A549 (cell line): ENCODE measurements around the gene PUM2. TPM values are rescaled to one million over a fixed set of nuclear protein-coding genes. Genes with fewer than 3 reads are reported as not detected.
A peak's percentile ranks its signal among the peaks of the same experiment; 100 is the strongest.
"Not testable (repeated sequence)": the region's sequence is repeated elsewhere in the genome, so short reads cannot be mapped to it uniquely, and the experiment has no call there.

ENCODE experiments used
- ATAC-seq, 2 experiments: fragments of 200-7000 bp in 1 of 2; fragments of >200 bp in 1 of 2; cut with Nextera tagmentation in 1 of 2; cut with Tn5 transposase in 1 of 2; 3 replicates each; pipeline versions ENCODE4 v1.8.0 to v1.9.1; 2018 to 2020; ENCODE audit warnings: mild to moderate bottlenecking in 1 of 2, moderate library complexity in 1 of 2
- CTCF ChIA-PET: fragments of 300-600 bp; sonication (Branson Sonifier 250); formaldehyde crosslinking; extraction: SDS; loops from one replicate; lab custom pipeline; 2021; ENCODE audit warnings: antibody characterized with exemption, inconsistent platforms; lab: Yijun Ruan, JAX
- POLR2A ChIA-PET: fragments of 350-600 bp; formaldehyde crosslinking; extraction: SDS; loops from one replicate; lab custom pipeline; 2021; ENCODE audit warnings: antibody characterized with exemption, inconsistent platforms; lab: Yijun Ruan, JAX
- DNase-seq, 2 experiments: peaks; one replicate each; pipeline versions ENCODE4 v3.0.0 to v3.0.0-alpha.2; 2011 to 2016; ENCODE audit warnings: low read depth in 1 of 2, low spot score in 1 of 2
- FAIRE-seq: peaks from 2 replicates; lab custom pipeline; 2011; peaks lifted over from hg19 to GRCh38; lab: Jason Lieb, UNC
- H3K27ac ChIP-seq, 2 experiments: fragments of >200 bp; sonication (Bioruptor Twin); formaldehyde crosslinking; 3 replicates each; pipeline ENCODE4 v1.5.1; 2016 to 2017
- H3K4me1 ChIP-seq: fragments of >200 bp; sonication (Bioruptor Twin); formaldehyde crosslinking; 3 replicates; pipeline ENCODE4 v1.6.1; 2016
- H3K4me2 ChIP-seq: fragments of >200 bp; sonication (Bioruptor Twin); formaldehyde crosslinking; 3 replicates; pipeline ENCODE4 v1.6.1; 2016
- H3K4me3 ChIP-seq: fragments of >200 bp; sonication (Bioruptor Twin); formaldehyde crosslinking; 3 replicates; pipeline ENCODE4 v1.5.1; 2016
- H3K9me3 ChIP-seq: fragments of >200 bp; sonication (Bioruptor Twin); formaldehyde crosslinking; 3 replicates; pipeline ENCODE4 v1.6.1; 2016
- CBX8 ChIP-seq: fragments of 200-600 bp; sonication (generic); IDR thresholded peaks from 2 replicates; pipeline ENCODE4 v1.6.1; 2016
- CEBPB ChIP-seq, 2 experiments: fragments of >200 bp in 1 of 2; sonication (Bioruptor Twin) in 1 of 2; formaldehyde crosslinking in 1 of 2; IDR thresholded peaks; 2 replicates each; pipeline ENCODE4 v1.6.1; 2012 to 2016
- CHD4 ChIP-seq: fragments of 200-600 bp; sonication (generic); IDR thresholded peaks from 2 replicates; pipeline ENCODE4 v1.6.1; 2016; ENCODE audit warnings: antibody characterized with exemption, mild to moderate bottlenecking, borderline replicate concordance
- EHF ChIP-seq: fragments of 250-450 bp; sonication (Bioruptor Pico); IDR thresholded peaks from 2 replicates; pipeline ENCODE4 v1.5.0; 2020; ENCODE audit warnings: mild to moderate bottlenecking
- EP300 ChIP-seq, 2 experiments: fragments of >200 bp; sonication (Bioruptor Twin); formaldehyde crosslinking; IDR thresholded peaks; 2 replicates in 1 of 2; 3 replicates in 1 of 2; pipeline ENCODE4 v1.6.1; 2016 to 2017
- GATA3 ChIP-seq: IDR thresholded peaks from 2 replicates; pipeline ENCODE4 v1.6.1; 2012; ENCODE audit warnings: borderline replicate concordance
- HOXA7 ChIP-seq: fragments of 250-450 bp; sonication (Bioruptor Pico); IDR thresholded peaks from 2 replicates; pipeline ENCODE4 v1.5.0; 2020; ENCODE audit warnings: mild to moderate bottlenecking, moderate library complexity
- HOXB13 ChIP-seq: fragments of 250-450 bp; sonication (Bioruptor Pico); IDR thresholded peaks from 2 replicates; pipeline ENCODE4 v1.5.0; 2020; ENCODE audit warnings: low read depth, mild to moderate bottlenecking, moderate library complexity
- JUN ChIP-seq, 2 experiments: fragments of >200 bp; sonication (Bioruptor Twin); formaldehyde crosslinking; IDR thresholded peaks; 2 replicates in 1 of 2; 3 replicates in 1 of 2; pipeline ENCODE4 v1.6.1; 2016 to 2017
- NR3C1 ChIP-seq: fragments of >200 bp; sonication (Bioruptor Twin); formaldehyde crosslinking; IDR thresholded peaks from 3 replicates; pipeline ENCODE4 v1.6.1; 2017
- PHF8 ChIP-seq: fragments of 200-600 bp; sonication (generic); IDR thresholded peaks from 2 replicates; pipeline ENCODE4 v1.6.1; 2016; ENCODE audit warnings: low read depth, mild to moderate bottlenecking, antibody characterized with exemption, moderate library complexity, borderline replicate concordance
- POLR2A ChIP-seq: IDR thresholded peaks from 2 replicates; pipeline ENCODE4 v1.6.1; 2012; ENCODE audit warnings: mild to moderate bottlenecking, low read length
- POLR2AphosphoS2 ChIP-seq: conservative IDR thresholded peaks from 2 replicates; pipeline ENCODE4 v1.6.1; 2012; ENCODE audit warnings: low read length, improper control_type of control experiment, inconsistent platforms
- RFX5 ChIP-seq: fragments of 450-650 bp; IDR thresholded peaks from 2 replicates; pipeline ENCODE4 v1.7.1; 2014; ENCODE audit warnings: antibody characterized with exemption, mild to moderate bottlenecking, moderate library complexity
- TP53 ChIP-seq: fragments of 250-450 bp; sonication (Bioruptor Pico); IDR thresholded peaks from 2 replicates; pipeline ENCODE4 v1.5.0; 2021; ENCODE audit warnings: mild to moderate bottlenecking, moderate library complexity
- ZC3H11A ChIP-seq: fragments of 450-650 bp; IDR thresholded peaks from 2 replicates; pipeline ENCODE4 v1.6.1; 2014; ENCODE audit warnings: antibody characterized with exemption, mild to moderate bottlenecking
- WGBS: methylation state at CpG from one replicate; pipeline ENCODE4 v1.1.6; 2017; ENCODE audit errors: missing lambda C conversion rate; 5-methylcytosine and 5-hydroxymethylcytosine counted together
- polyA plus RNA-seq, 4 experiments: library from polyadenylated mRNA; depleted of rRNA in 3 of 4; stranded (reverse); fragments of >200 nt; fragmentation: RNase III in 1 of 4; extraction: RNeasy Plus Mini Kit Qiagen cat#74134 plus additional on column Dnase treatment in 1 of 4; gene quantifications; 2 replicates in 3 of 4; 3 replicates in 1 of 4; pipeline ENCODE4 v1.2.3, GENCODE V29; 2011 to 2017
- TF ChIP-seq, protein P1 (sequence below): fragments of 250-450 bp; sonication (Bioruptor Pico); IDR thresholded peaks from 2 replicates; pipeline ENCODE4 v1.5.0; 2020; ENCODE audit warnings: low read depth, mild to moderate bottlenecking, moderate library complexity
- TF ChIP-seq, protein P2 (sequence below): fragments of 250-450 bp; sonication (Bioruptor Pico); IDR thresholded peaks from 2 replicates; pipeline ENCODE4 v1.5.0; 2021; ENCODE audit warnings: mild to moderate bottlenecking, moderate library complexity, borderline replicate concordance
- TF ChIP-seq, protein P3 (sequence below): fragments of >200 bp; sonication (Bioruptor Twin); formaldehyde crosslinking; IDR thresholded peaks from 3 replicates; pipeline ENCODE4 v1.6.1; 2016
- TF ChIP-seq, protein P4 (sequence below): IDR thresholded peaks from 2 replicates; pipeline ENCODE4 v1.6.1; 2012
- TF ChIP-seq, protein P5 (sequence below): fragments of 200-600 bp; sonication (generic); IDR thresholded peaks from 2 replicates; pipeline ENCODE4 v1.6.1; 2016; ENCODE audit warnings: antibody characterized with exemption, mild to moderate bottlenecking, moderate library complexity

PUM2 gene
- polyA plus RNA-seq, 2 of the 4 experiments (the other 2 are of a cell fraction), result 44.6 to 94.2 TPM

DNA sequence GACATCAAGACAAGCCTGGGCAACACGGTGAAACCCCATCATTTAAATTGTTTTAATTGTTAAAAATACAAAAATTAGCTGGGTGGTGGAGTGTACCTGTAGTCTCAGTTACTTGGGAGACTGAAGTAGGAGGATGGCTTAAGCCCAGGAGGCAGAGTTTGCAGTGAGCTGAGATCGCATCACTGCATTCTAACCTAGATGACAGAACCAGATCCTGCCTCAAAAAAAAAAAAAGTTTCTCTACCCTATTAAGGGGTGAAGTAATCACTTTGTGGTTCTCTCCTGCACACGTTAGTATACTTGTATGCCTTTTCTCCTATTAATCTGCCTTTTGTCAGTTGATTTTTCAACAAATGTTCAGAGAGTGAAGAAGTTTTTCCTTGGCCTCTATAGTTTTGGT is 18.1 kb upstream of the PUM2 start:
- DNase-seq (no peak), ATAC-seq (no peak), FAIRE-seq (no peak)
- no peak overlapping the region for H3K27ac ChIP-seq
- WGBS, result 41% methylated on average over 3 of the region's 3 CpGs
- H3K4me3 ChIP-seq, result no peak overlapping the region
- TF ChIP-seq NR3C1, result no peak
- no peak for TF ChIP-seq POLR2A
- no peak for TF ChIP-seq CBX8
- TF ChIP-seq GATA3, result no peak
- TF ChIP-seq JUN (IDR thresholded peaks at IDR 0.05), result no peak
- TF ChIP-seq, protein P1, sequence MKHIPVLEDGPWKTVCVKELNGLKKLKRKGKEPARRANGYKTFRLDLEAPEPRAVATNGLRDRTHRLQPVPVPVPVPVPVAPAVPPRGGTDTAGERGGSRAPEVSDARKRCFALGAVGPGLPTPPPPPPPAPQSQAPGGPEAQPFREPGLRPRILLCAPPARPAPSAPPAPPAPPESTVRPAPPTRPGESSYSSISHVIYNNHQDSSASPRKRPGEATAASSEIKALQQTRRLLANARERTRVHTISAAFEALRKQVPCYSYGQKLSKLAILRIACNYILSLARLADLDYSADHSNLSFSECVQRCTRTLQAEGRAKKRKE (CRISPR knock-in tag), result no peak
- no peak for TF ChIP-seq CEBPB (IDR thresholded peaks at IDR 0.05)
- no peak for TF ChIP-seq TP53 (CRISPR knock-in tag)
- TF ChIP-seq PHF8, result no peak
- TF ChIP-seq, protein P2, sequence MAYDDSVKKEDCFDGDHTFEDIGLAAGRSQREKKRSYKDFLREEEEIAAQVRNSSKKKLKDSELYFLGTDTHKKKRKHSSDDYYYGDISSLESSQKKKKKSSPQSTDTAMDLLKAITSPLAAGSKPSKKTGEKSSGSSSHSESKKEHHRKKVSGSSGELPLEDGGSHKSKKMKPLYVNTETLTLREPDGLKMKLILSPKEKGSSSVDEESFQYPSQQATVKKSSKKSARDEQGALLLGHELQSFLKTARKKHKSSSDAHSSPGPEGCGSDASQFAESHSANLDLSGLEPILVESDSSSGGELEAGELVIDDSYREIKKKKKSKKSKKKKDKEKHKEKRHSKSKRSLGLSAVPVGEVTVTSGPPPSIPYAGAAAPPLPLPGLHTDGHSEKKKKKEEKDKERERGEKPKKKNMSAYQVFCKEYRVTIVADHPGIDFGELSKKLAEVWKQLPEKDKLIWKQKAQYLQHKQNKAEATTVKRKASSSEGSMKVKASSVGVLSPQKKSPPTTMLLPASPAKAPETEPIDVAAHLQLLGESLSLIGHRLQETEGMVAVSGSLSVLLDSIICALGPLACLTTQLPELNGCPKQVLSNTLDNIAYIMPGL, result no peak
- TF ChIP-seq EHF (CRISPR knock-in tag), result no peak
- TF ChIP-seq, protein P3, sequence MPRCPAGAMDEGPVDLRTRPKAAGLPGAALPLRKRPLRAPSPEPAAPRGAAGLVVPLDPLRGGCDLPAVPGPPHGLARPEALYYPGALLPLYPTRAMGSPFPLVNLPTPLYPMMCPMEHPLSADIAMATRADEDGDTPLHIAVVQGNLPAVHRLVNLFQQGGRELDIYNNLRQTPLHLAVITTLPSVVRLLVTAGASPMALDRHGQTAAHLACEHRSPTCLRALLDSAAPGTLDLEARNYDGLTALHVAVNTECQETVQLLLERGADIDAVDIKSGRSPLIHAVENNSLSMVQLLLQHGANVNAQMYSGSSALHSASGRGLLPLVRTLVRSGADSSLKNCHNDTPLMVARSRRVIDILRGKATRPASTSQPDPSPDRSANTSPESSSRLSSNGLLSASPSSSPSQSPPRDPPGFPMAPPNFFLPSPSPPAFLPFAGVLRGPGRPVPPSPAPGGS, result no peak
- TF ChIP-seq, protein P4, sequence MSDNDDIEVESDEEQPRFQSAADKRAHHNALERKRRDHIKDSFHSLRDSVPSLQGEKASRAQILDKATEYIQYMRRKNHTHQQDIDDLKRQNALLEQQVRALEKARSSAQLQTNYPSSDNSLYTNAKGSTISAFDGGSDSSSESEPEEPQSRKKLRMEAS, result no peak
- no peak for TF ChIP-seq RFX5
- TF ChIP-seq, protein P5, sequence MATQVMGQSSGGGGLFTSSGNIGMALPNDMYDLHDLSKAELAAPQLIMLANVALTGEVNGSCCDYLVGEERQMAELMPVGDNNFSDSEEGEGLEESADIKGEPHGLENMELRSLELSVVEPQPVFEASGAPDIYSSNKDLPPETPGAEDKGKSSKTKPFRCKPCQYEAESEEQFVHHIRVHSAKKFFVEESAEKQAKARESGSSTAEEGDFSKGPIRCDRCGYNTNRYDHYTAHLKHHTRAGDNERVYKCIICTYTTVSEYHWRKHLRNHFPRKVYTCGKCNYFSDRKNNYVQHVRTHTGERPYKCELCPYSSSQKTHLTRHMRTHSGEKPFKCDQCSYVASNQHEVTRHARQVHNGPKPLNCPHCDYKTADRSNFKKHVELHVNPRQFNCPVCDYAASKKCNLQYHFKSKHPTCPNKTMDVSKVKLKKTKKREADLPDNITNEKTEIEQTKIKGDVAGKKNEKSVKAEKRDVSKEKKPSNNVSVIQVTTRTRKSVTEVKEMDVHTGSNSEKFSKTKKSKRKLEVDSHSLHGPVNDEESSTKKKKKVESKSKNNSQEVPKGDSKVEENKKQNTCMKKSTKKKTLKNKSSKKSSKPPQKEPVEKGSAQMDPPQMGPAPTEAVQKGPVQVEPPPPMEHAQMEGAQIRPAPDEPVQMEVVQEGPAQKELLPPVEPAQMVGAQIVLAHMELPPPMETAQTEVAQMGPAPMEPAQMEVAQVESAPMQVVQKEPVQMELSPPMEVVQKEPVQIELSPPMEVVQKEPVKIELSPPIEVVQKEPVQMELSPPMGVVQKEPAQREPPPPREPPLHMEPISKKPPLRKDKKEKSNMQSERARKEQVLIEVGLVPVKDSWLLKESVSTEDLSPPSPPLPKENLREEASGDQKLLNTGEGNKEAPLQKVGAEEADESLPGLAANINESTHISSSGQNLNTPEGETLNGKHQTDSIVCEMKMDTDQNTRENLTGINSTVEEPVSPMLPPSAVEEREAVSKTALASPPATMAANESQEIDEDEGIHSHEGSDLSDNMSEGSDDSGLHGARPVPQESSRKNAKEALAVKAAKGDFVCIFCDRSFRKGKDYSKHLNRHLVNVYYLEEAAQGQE, result no peak
- peaks cover 13% of the 10 kb centered on the region for H3K4me1 ChIP-seq
- H3K9me3 ChIP-seq, result peaks cover 12% of the 10 kb centered on the region; the same call in 2 of the 3 replicates
- CTCF ChIA-PET, result interaction anchor here (1.1 to 6.3 kb wide), 5 partner anchors 11 to 273 kb away, joined by 4 to 53 read pairs (median 4); no protein-coding TSS in a partner anchor
- POLR2A ChIA-PET, result interaction anchor here (0.5 kb wide), 1 partner anchor 73 kb away, joined by 5 read pairs; no protein-coding TSS in a partner anchor
- no peak overlapping the region for H3K4me2 ChIP-seq

DNA sequence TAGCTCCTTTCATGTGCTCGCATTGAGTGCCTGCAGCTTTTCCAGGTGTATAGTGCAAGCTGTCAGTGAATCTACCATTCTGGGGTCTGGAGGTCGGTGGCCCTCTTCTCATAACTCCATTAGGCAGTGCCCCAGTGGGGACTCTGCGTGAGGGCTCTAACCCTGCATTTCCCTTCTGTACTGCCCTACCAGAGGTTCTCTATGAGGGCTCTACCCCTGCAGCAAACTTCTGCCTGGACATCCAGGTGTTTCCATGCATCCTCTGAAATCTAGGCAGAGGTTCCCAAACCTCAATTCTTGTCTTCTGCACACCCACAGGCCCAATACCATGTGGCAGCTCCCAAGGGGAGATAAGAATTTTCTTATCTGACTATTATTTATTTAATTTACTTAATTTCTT is 17.3 kb upstream of the PUM2 start:
- ATAC-seq, H3K4me3 ChIP-seq, FAIRE-seq, DNase-seq, POLR2A ChIA-PET, H3K4me2 ChIP-seq, H3K27ac ChIP-seq: not testable (repeated sequence)
- Histone ChIP-seq H3K9me3 (peaks cover 12% of the 10 kb centered on the region; the same call in 2 of the 3 replicates), H3K4me1 (peaks cover 13% of the 10 kb centered on the region)
- CTCF ChIA-PET, result interaction anchor here (1.4 to 6.3 kb wide), 2 partner anchors 12 to 274 kb away, joined by 4 to 53 read pairs; no protein-coding TSS in a partner anchor
- WGBS, result 30% methylated on average over 3 of the region's 3 CpGs

DNA sequence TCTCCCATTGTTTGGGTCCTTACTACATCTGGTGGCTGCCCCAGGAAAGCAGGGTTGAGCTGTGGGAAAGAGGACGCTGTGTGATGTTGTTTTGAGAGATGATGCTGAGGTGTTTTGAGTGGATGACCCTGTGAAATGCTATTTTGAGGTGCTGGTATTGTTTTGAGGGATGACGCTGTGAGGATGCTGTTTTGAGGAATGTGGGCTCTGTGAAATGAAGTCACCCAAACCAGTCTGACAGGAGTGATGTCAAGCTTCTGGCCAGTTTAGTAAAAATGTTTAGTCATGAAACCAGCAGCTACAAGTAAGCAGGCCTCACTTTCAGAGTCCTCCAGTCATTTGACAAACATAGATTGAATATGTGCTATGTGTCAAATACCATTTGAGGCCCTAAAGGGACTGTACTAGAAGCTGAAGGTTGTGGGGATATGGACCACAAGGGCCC is 16.1 kb upstream of the PUM2 start:
- Histone ChIP-seq H3K9me3 (peaks cover 12% of the 10 kb centered on the region; the same call in 2 of the 3 replicates), H3K4me2 (no peak overlapping the region), H3K4me3 (no peak overlapping the region), H3K4me1 (peaks cover 13% of the 10 kb centered on the region), H3K27ac (0 out of 6 replicates have a peak overlapping the region, but pooled peaks of 1 of the 2 experiments have one; percentile 42)
- FAIRE-seq (no peak), DNase-seq (no peak), ATAC-seq (no peak)
- ChIA-PET CTCF (interaction anchor here (1.1 to 6.3 kb wide), 7 partner anchors 13 to 275 kb away, joined by 3 to 53 read pairs (median 5); no protein-coding TSS in a partner anchor), POLR2A (no interaction called here)
- WGBS, result 76% methylated on average over 2 of the region's 2 CpGs
- TF ChIP-seq POLR2AphosphoS2, result no peak
- TF ChIP-seq EP300 (IDR thresholded peaks at IDR 0.05), result no peak
- no peak for TF ChIP-seq HOXA7 (CRISPR knock-in tag)
- no peak for TF ChIP-seq ZC3H11A
- TF ChIP-seq TP53 (CRISPR knock-in tag), result no peak
- TF ChIP-seq CHD4, result no peak
- TF ChIP-seq CBX8, result no peak
- TF ChIP-seq, protein P3, result no peak
- TF ChIP-seq, protein P4, result no peak
- TF ChIP-seq, protein P2, result no peak
- no peak for TF ChIP-seq HOXB13 (CRISPR knock-in tag)
